ENCODE results near the gene HNF1A.
"Not testable (repeated sequence)": the region's sequence is repeated elsewhere in the genome, so short reads cannot be mapped to it uniquely, and the experiment has no call there.

The HNF1A gene

GRCh38 chr12:120978296-120979219, at the start of gene HNF1A:
Gene HNF1A (plus strand): TSS chr12:120978543. CDS start chr12:120978769, 226 bp downstream.
- no peak for DNase-seq

- DNase-seq: no peak
Measured at GRCh38 chr12:120928864-120929652, 49.3 kb upstream of the HNF1A start.

- DNase-seq: no peak
Measured at GRCh38 chr12:120930032-120930431, 48.3 kb upstream of the HNF1A start.

- DNase-seq: no peak
Measured at GRCh38 chr12:120932058-120932457, 46.3 kb upstream of the HNF1A start.

GRCh38 chr12:120932956-120933526, 45.3 kb upstream of the HNF1A start:
- no peak for DNase-seq

GRCh38 chr12:120933786-120934185, 44.6 kb upstream of the HNF1A start:
- DNase-seq: no peak

- no peak for DNase-seq
Measured at GRCh38 chr12:120936197-120936596, 42.1 kb upstream of the HNF1A start.

GRCh38 chr12:120938496-120938895, 39.8 kb upstream of the HNF1A start:
- no peak for DNase-seq

- DNase-seq: no peak
Measured at GRCh38 chr12:120939523-120939922, 38.8 kb upstream of the HNF1A start.

GRCh38 chr12:120940006-120940405, 38.3 kb upstream of the HNF1A start:
- DNase-seq: no peak

- DNase-seq: no peak
Measured at GRCh38 chr12:120940799-120941198, 37.5 kb upstream of the HNF1A start.

- no peak for DNase-seq
Measured at GRCh38 chr12:120941412-120941811, 36.9 kb upstream of the HNF1A start.

- no peak for DNase-seq
Measured at GRCh38 chr12:120941846-120942405, 36.4 kb upstream of the HNF1A start.

- DNase-seq: no peak
Measured at GRCh38 chr12:120943482-120943881, 34.9 kb upstream of the HNF1A start.

GRCh38 chr12:120944645-120945217, 33.6 kb upstream of the HNF1A start:
- DNase-seq: peak; percentile 69

- not testable (repeated sequence) for DNase-seq
Measured at GRCh38 chr12:120945516-120945915, 32.8 kb upstream of the HNF1A start.

GRCh38 chr12:120950260-120950799, 28.0 kb upstream of the HNF1A start:
- DNase-seq: not testable (repeated sequence)

- no peak for DNase-seq
Measured at GRCh38 chr12:120950807-120951206, 27.5 kb upstream of the HNF1A start.

- no peak for DNase-seq
Measured at GRCh38 chr12:120955232-120955631, 23.1 kb upstream of the HNF1A start.

- no peak for DNase-seq
Measured at GRCh38 chr12:120956579-120957300, 21.6 kb upstream of the HNF1A start.

GRCh38 chr12:120959111-120959878, 19.0 kb upstream of the HNF1A start:
- no peak for DNase-seq

All from activated CD8-positive, alpha-beta memory T cell treated with anti-CD3 and anti-CD28 coated beads, Interleukin-2, amount 50 U/mL, for 4 hours (primary cell).